Erythroblast (primary cell): ENCODE results near the gene B3GNT5.

Source experiments
- GATA1 ChIP-seq: IDR thresholded peaks from 2 replicates; pipeline ENCODE4 v1.6.1; 2011; ENCODE audit warnings: low read depth, mild to moderate bottlenecking, control low read depth, low read length, moderate library complexity
- POLR2A ChIP-seq: IDR thresholded peaks from 2 replicates; pipeline ENCODE4 v1.6.1; 2011; ENCODE audit warnings: mild to moderate bottlenecking, low read length

GRCh38 chr3:183279371-183279770 lies 26.3 kb downstream of the B3GNT5 start:
- TF ChIP-seq POLR2A, result no peak
- no peak for TF ChIP-seq GATA1
